K562 (cell line): ENCODE data around the gene PNPLA1.

Source experiments
- ATF7 ChIP-seq: fragments of 450-650 bp; IDR thresholded peaks from 2 replicates; pipeline ENCODE4 v1.7.1; 2014; ENCODE audit warnings: mild to moderate bottlenecking, moderate library complexity
- GABPA ChIP-seq: fragments of 200-800 bp; sonication (Bioruptor generic); conservative IDR thresholded peaks from 2 replicates; pipeline ENCODE4 v1.6.1; 2016; ENCODE audit warnings: low read depth, missing genetic modification characterization, missing compliant biosample characterization
- MAFK ChIP-seq: IDR thresholded peaks from 2 replicates; pipeline ENCODE4 v1.6.1; 2011; ENCODE audit warnings: low read length, improper control_type of control experiment
- NFE2 ChIP-seq: IDR thresholded peaks from 2 replicates; pipeline ENCODE4 v1.6.1; 2014; ENCODE audit warnings: antibody characterized with exemption, low read depth
- RFX5 ChIP-seq: IDR thresholded peaks from 2 replicates; pipeline ENCODE4 v1.6.1; 2011; ENCODE audit warnings: low read depth, mild to moderate bottlenecking, improper control_type of control experiment, low read length
- ZBTB43 ChIP-seq: sonication (generic); formaldehyde crosslinking; IDR thresholded peaks from 2 replicates; pipeline ENCODE4 v1.8.0; 2023; ENCODE audit warnings: mild to moderate bottlenecking, missing genetic modification reagents
- TF ChIP-seq, protein P1 (sequence below): fragments of 450-650 bp; IDR thresholded peaks from 2 replicates; pipeline ENCODE4 v1.6.1; 2016; ENCODE audit warnings: low read depth

- TF ChIP-seq MAFK, result no peak
- no peak for TF ChIP-seq GABPA (tag)
- TF ChIP-seq NFE2, result no peak
- TF ChIP-seq, protein P1, sequence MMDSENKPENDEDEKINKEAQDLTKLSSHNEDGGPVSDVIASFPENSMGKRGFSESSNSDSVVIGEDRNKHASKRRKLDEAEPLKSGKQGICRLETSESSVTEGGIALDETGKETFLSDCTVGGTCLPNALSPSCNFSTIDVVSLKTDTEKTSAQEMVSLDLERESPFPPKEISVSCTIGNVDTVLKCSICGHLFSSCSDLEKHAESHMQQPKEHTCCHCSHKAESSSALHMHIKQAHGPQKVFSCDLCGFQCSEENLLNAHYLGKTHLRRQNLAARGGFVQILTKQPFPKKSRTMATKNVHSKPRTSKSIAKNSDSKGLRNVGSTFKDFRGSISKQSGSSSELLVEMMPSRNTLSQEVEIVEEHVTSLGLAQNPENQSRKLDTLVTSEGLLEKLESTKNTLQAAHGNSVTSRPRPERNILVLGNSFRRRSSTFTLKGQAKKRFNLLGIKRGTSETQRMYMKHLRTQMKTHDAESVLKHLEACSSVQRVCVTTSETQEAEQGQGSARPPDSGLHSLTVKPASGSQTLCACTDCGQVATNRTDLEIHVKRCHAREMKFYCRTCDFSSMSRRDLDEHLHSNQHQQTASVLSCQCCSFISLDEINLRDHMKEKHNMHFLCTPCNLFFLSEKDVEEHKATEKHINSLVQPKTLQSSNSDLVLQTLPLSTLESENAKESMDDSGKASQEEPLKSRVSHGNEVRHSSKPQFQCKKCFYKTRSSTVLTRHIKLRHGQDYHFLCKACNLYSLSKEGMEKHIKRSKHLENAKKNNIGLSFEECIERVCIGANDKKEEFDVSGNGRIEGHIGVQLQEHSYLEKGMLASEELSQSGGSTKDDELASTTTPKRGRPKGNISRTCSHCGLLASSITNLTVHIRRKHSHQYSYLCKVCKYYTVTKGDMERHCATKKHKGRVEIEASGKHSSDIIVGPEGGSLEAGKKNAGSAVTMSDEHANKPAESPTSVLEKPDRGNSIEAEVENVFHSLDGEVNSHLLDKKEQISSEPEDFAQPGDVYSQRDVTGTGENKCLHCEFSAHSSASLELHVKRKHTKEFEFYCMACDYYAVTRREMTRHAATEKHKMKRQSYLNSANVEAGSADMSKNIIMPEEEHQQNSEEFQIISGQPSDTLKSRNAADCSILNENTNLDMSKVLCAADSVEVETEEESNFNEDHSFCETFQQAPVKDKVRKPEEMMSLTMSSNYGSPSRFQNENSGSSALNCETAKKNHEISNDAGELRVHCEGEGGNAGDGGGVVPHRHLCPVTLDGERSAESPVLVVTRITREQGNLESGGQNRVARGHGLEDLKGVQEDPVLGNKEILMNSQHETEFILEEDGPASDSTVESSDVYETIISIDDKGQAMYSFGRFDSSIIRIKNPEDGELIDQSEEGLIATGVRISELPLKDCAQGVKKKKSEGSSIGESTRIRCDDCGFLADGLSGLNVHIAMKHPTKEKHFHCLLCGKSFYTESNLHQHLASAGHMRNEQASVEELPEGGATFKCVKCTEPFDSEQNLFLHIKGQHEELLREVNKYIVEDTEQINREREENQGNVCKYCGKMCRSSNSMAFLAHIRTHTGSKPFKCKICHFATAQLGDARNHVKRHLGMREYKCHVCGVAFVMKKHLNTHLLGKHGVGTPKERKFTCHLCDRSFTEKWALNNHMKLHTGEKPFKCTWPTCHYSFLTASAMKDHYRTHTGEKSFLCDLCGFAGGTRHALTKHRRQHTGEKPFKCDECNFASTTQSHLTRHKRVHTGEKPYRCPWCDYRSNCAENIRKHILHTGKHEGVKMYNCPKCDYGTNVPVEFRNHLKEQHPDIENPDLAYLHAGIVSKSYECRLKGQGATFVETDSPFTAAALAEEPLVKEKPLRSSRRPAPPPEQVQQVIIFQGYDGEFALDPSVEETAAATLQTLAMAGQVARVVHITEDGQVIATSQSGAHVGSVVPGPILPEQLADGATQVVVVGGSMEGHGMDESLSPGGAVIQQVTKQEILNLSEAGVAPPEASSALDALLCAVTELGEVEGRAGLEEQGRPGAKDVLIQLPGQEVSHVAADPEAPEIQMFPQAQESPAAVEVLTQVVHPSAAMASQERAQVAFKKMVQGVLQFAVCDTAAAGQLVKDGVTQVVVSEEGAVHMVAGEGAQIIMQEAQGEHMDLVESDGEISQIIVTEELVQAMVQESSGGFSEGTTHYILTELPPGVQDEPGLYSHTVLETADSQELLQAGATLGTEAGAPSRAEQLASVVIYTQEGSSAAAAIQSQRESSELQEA, result no peak
- TF ChIP-seq ATF7, result peak; percentile 94
- no peak for TF ChIP-seq ZBTB43 (CRISPR knock-in tag)
- no peak for TF ChIP-seq RFX5
Measured at GRCh38 chr6:36334832-36335459, 65.1 kb downstream of the PNPLA1 start.
